Sigmoid colon (tissue), 7 donors: ENCODE data around the gene HMCN1. TPM values are rescaled to one million over a fixed set of nuclear protein-coding genes. Genes with fewer than 3 reads are reported as not detected.

Source experiments
- DNase-seq: peaks from one replicate; pipeline ENCODE4 v3.0.0-alpha.2; 2019
- H3K27ac ChIP-seq, 4 donors: fragments of 200-600 bp; sonication (generic); one replicate each; pipeline ENCODE4 v1.5.1; 2016 to 2019; ENCODE audit warnings: mild to moderate bottlenecking in 1 of 4
- H3K27me3 ChIP-seq, 3 donors: fragments of 200-600 bp; sonication (generic); one replicate each; pipeline ENCODE4 v1.5.1; 2019; ENCODE audit warnings: mild to moderate bottlenecking in 1 of 3
- H3K36me3 ChIP-seq, 4 donors: fragments of 200-600 bp; sonication (generic); one replicate each; pipeline ENCODE4 v1.5.1; 2016 to 2019
- H3K4me1 ChIP-seq, 4 donors: fragments of 200-600 bp; sonication (generic); one replicate each; pipeline ENCODE4 v1.5.1; 2017 to 2019
- H3K4me3 ChIP-seq, 4 donors: fragments of 200-600 bp; sonication (generic); one replicate each; pipeline ENCODE4 v1.5.1; 2017 to 2019; ENCODE audit warnings: mild to moderate bottlenecking in 2 of 4, moderate library complexity in 1 of 4
- H3K9me3 ChIP-seq, 4 donors: fragments of 200-600 bp in 3 of 4; sonication (generic) in 3 of 4; one replicate each; pipeline versions ENCODE4 v1.5.1 to v1.6.1; 2013 to 2019
- CTCF ChIP-seq, 4 experiments: fragments of 450-650 bp in 3 of 4; fragments of 200-600 bp in 1 of 4; IDR thresholded peaks; one replicate each; pipeline ENCODE4 v1.5.1; 2016 to 2019; ENCODE audit warnings: antibody characterized with exemption in 4 of 4, mild to moderate bottlenecking in 3 of 4, moderate library complexity in 2 of 4
- EP300 ChIP-seq, 4 donors: sonication (generic); formaldehyde crosslinking; IDR thresholded peaks; one replicate each; pipeline ENCODE4 v1.6.1; 2017; ENCODE audit warnings: antibody characterized with exemption in 4 of 4
- POLR2A ChIP-seq, 2 donors: fragments of 450-650 bp; IDR thresholded peaks; one replicate each; pipeline ENCODE4 v1.6.1; 2016; ENCODE audit warnings: antibody characterized with exemption in 2 of 2, mild to moderate bottlenecking in 2 of 2, moderate library complexity in 2 of 2
- POLR2AphosphoS5 ChIP-seq, 4 donors: sonication (generic); formaldehyde crosslinking; IDR thresholded peaks; one replicate each; pipeline ENCODE4 v1.6.1; 2017; ENCODE audit warnings: antibody characterized with exemption in 4 of 4
- WGBS, 2 donors: extraction: QIAGEN DNeasy Blood & Tissue Kit; methylation state at CpG; one replicate each; pipeline ENCODE4 v1.1.7; 2013; 5-methylcytosine and 5-hydroxymethylcytosine counted together
- intact Hi-C: fragments of 100-400 bp; cut with DNase I; formaldehyde crosslinking; loops from one replicate; pipeline ENCODE4 v1.15.1; 2023
- polyA plus RNA-seq, 3 donors: library from polyadenylated mRNA; stranded (reverse); fragments of 200-250 nt; gene quantifications; one replicate each; pipeline ENCODE4 v1.2.3, GENCODE V29; 2013
- total RNA-seq, 4 donors: library from RNA; depleted of rRNA; stranded (reverse); fragments of >200 nt; gene quantifications; one replicate each; pipeline ENCODE4 v1.1.0, GENCODE V29; 2016
- donor health status: healthy with polysubstance abuse.
- donor health status: Bipolar disorder and iron deficiency.
- donor health status: healthy.

The HMCN1 gene
- total and polyA plus RNA-seq, 7 donors, result under 0.01 to 22.7 (median 6.7) TPM

DNA sequence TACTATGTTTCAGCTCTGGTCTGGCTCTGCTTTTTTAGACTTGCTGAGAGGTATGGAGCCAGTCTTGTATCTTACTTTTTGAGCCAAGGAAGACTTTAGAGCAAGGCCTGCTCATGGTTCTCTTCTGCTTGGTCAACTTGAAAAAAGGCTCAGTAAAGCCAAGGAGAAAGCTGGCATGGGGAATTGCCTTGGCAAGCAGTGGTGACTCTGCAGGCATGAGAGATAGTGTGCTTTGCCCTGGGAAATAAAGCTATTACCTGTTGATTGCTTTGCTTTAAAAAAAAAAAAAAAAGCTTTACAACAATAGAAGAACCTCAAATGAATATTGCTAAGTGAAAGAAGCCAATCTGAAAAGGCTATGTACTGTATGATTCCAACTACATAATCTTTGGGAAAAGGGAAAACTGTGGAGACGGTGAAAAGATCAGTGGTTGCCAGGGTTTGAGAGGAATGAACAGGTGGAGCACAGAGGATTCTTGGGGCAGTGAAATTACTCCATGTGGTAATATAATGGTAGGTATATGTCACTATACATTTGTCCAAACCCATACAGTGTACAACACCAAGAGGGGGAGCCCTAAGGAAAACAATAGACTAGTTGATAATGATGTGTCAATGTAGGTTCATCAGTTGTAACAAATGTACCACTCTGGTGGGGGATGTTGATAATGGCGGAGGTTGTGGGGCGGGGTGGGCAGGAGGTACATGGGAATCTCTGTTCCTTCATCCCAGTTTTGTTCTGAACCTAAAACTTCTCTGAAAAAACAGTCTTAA, 87.6 kb downstream of the HMCN1 start:
- no peak for DNase-seq
- no peak for TF ChIP-seq POLR2A (IDR thresholded peaks at IDR 0.05)
- no peak for TF ChIP-seq CTCF (IDR thresholded peaks at IDR 0.05)
- TF ChIP-seq EP300 (IDR thresholded peaks at IDR 0.05), result no peak
- no peak for TF ChIP-seq POLR2AphosphoS5 (IDR thresholded peaks at IDR 0.05)
- Histone ChIP-seq H3K27me3 (no peaks in the 10 kb centered on the region), H3K27ac (no peak overlapping the region), H3K4me1 (no peaks in the 10 kb centered on the region), H3K4me3 (no peak overlapping the region), H3K9me3 (no peaks in the 10 kb centered on the region), H3K36me3 (no peaks in the 10 kb centered on the region)
- intact Hi-C loops, result no loop called here
- 92 to 96% methylated on average over 3 of the region's 3 CpGs for WGBS, 2 donors

- Histone ChIP-seq H3K4me3 (no peak overlapping the region), H3K4me1 (no peaks in the 10 kb centered on the region), H3K36me3 (no peaks in the 10 kb centered on the region), H3K9me3 (no peaks in the 10 kb centered on the region), H3K27ac (no peak overlapping the region), H3K27me3 (no peaks in the 10 kb centered on the region)
- 89 to 92% methylated on average over 2 of the region's 2 CpGs for WGBS, 2 donors
- no peak for TF ChIP-seq CTCF (IDR thresholded peaks at IDR 0.05)
- TF ChIP-seq POLR2AphosphoS5 (IDR thresholded peaks at IDR 0.05), result no peak
- TF ChIP-seq POLR2A (IDR thresholded peaks at IDR 0.05), result no peak
- no peak for TF ChIP-seq EP300 (IDR thresholded peaks at IDR 0.05)
- no peak for DNase-seq
- intact Hi-C loops, result no loop called here
Observed at GRCh38 chr1:185823467-185823866, 89.3 kb downstream of the HMCN1 start.

DNA sequence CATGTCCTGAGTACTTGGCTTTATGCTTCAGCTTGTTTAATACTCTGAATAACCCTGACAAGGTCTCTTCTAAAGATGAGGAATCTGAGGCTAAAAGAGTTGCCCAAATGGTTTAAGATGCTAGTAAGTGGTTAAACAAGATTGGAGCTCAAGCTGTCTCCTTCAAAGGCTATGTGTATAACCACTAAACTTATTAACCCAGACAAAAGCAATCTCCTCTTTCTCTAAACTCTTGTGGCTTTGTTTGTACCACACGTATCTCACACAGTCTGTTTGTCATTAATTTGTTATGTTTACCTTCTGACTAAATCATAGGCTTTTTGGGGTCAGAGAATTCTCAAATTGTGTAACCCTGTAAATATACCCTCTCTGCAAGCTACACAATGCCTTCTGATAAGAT, 89.9 kb downstream of the HMCN1 start:
- intact Hi-C loops, result no loop called here
- 44 to 65% methylated on average over 1 of the region's 1 CpG for WGBS, 2 donors
- Histone ChIP-seq H3K4me1 (no peaks in the 10 kb centered on the region), H3K4me3 (no peak overlapping the region), H3K27me3 (no peaks in the 10 kb centered on the region), H3K36me3 (no peaks in the 10 kb centered on the region), H3K27ac (no peak overlapping the region), H3K9me3 (no peaks in the 10 kb centered on the region)
- TF ChIP-seq CTCF (IDR thresholded peaks at IDR 0.05), result no peak
- DNase-seq, result no peak

GRCh38 chr1:185825556-185825955, 91.4 kb downstream of the HMCN1 start:
- TF ChIP-seq CTCF (IDR thresholded peaks at IDR 0.05), result no peak
- no peak for TF ChIP-seq POLR2AphosphoS5 (IDR thresholded peaks at IDR 0.05)
- TF ChIP-seq POLR2A (IDR thresholded peaks at IDR 0.05), result no peak
- TF ChIP-seq EP300 (IDR thresholded peaks at IDR 0.05), result no peak
- no peak overlapping the region for H3K27ac ChIP-seq
- no peaks in the 10 kb centered on the region for H3K9me3 ChIP-seq
- intact Hi-C loops, result no loop called here
- no peak overlapping the region for H3K4me3 ChIP-seq
- no peak for DNase-seq
- H3K27me3 ChIP-seq, result no peaks in the 10 kb centered on the region
- 79 to 82% methylated on average over 1 of the region's 1 CpG for WGBS, 2 donors
- no peaks in the 10 kb centered on the region for H3K4me1 ChIP-seq
- no peaks in the 10 kb centered on the region for H3K36me3 ChIP-seq
